DMS 273 (cell line): Measurements from ENCODE around the gene ABCC10.
A peak's percentile ranks its signal among the peaks of the same experiment; 100 is the strongest.
"Not testable (repeated sequence)": the region's sequence is repeated elsewhere in the genome, so short reads cannot be mapped to it uniquely, and the experiment has no call there.

Source experiments
- DNase-seq: peaks from one replicate; lab custom pipeline; 2025; ENCODE audit not compliant: unreplicated experiment; lab: John Stamatoyannopoulos, UW

The ABCC10 gene

GRCh38 chr6:43444582-43444981 lies 17.2 kb downstream of the ABCC10 start:
- DNase-seq: no peak

GRCh38 chr6:43445576-43445975 lies 18.2 kb downstream of the ABCC10 start:
- DNase-seq: no peak

GRCh38 chr6:43447604-43448003 lies 20.3 kb downstream of the ABCC10 start:
- no peak for DNase-seq

- no peak for DNase-seq
Measured at GRCh38 chr6:43448916-43449315, 21.6 kb downstream of the ABCC10 start.

GRCh38 chr6:43450699-43451131 lies 23.4 kb downstream of the ABCC10 start:
- no peak for DNase-seq

GRCh38 chr6:43451348-43451747 lies 24.0 kb downstream of the ABCC10 start:
- no peak for DNase-seq

GRCh38 chr6:43451939-43452338 lies 24.6 kb downstream of the ABCC10 start:
- no peak for DNase-seq

- no peak for DNase-seq
Measured at GRCh38 chr6:43452896-43453295, 25.6 kb downstream of the ABCC10 start.

GRCh38 chr6:43453831-43454230 lies 26.5 kb downstream of the ABCC10 start:
- DNase-seq: no peak

GRCh38 chr6:43454290-43454695 lies 27.0 kb downstream of the ABCC10 start:
- DNase-seq: peak; percentile 89

- DNase-seq: peak; percentile 77
Measured at GRCh38 chr6:43454696-43455530, 27.6 kb downstream of the ABCC10 start.

GRCh38 chr6:43455531-43456428 lies 28.4 kb downstream of the ABCC10 start, which contains the start of gene DLK2:
Gene DLK2, minus strand, starts transcription at chr6:43455548. Its CDS starts 723 bp downstream, at chr6:43454825.
- peak; percentile 77 for DNase-seq

GRCh38 chr6:43457643-43458042 lies 30.3 kb downstream of the ABCC10 start:
- no peak for DNase-seq

GRCh38 chr6:43458154-43458553 lies 30.8 kb downstream of the ABCC10 start:
- DNase-seq: not testable (repeated sequence)

- DNase-seq: no peak
Measured at GRCh38 chr6:43459535-43459934, 32.2 kb downstream of the ABCC10 start.

- no peak for DNase-seq
Measured at GRCh38 chr6:43460032-43460431, 32.7 kb downstream of the ABCC10 start.

GRCh38 chr6:43461936-43462335 lies 34.6 kb downstream of the ABCC10 start:
- DNase-seq: no peak

GRCh38 chr6:43464337-43464736 lies 37.0 kb downstream of the ABCC10 start:
- no peak for DNase-seq

- no peak for DNase-seq
Measured at GRCh38 chr6:43465948-43466347, 38.6 kb downstream of the ABCC10 start.

GRCh38 chr6:43467265-43467664 lies 39.9 kb downstream of the ABCC10 start:
- DNase-seq: not testable (repeated sequence)

- DNase-seq: no peak
Measured at GRCh38 chr6:43467752-43468151, 40.4 kb downstream of the ABCC10 start.

GRCh38 chr6:43468240-43468639 lies 40.9 kb downstream of the ABCC10 start:
- DNase-seq: no peak
